Body of pancreas (tissue), 4 donors: ENCODE results near the gene GALT. TPM values are rescaled to one million over a fixed set of nuclear protein-coding genes. Genes with fewer than 3 reads are reported as not detected.

Source experiments
- ATAC-seq: fragments of 150-250 bp; one replicate; pipeline ENCODE4 v1.9.1; 2016
- DNase-seq, 4 donors: peaks; one replicate each; pipeline ENCODE4 v3.0.0-alpha.2; 2019
- H3K27ac ChIP-seq, 4 donors: fragments of 200-600 bp; sonication (generic); 1 replicate in 3 of 4; 2 replicates in 1 of 4; pipeline versions ENCODE4 v1.5.1 to v1.6.1; 2016 to 2019; ENCODE audit warnings: mild to moderate bottlenecking in 1 of 4, mixed read lengths in 1 of 4, moderate library complexity in 1 of 4
- H3K27me3 ChIP-seq, 2 donors: fragments of 200-600 bp; sonication (generic); one replicate each; pipeline ENCODE4 v1.6.0; 2016; ENCODE audit warnings: mild to moderate bottlenecking in 1 of 2
- H3K36me3 ChIP-seq, 2 donors: fragments of 200-600 bp; sonication (generic); replicated peaks in 1 of 2; 2 replicates each; pipeline ENCODE4 v1.5.1; 2016; ENCODE audit warnings: low read depth in 2 of 2; ENCODE audit not compliant: insufficient read depth in 1 of 2
- H3K4me1 ChIP-seq: fragments of 200-600 bp; sonication (generic); one replicate; pipeline ENCODE4 v1.6.0; 2016
- H3K4me3 ChIP-seq, 2 donors: fragments of 200-600 bp; sonication (generic); 1 replicate in 1 of 2; 2 replicates in 1 of 2; pipeline ENCODE4 v1.5.1; 2016 to 2019
- H3K9me3 ChIP-seq, 3 donors: fragments of 200-600 bp; sonication (generic); 1 replicate in 2 of 3; 2 replicates in 1 of 3; pipeline ENCODE4 v1.5.1; 2016
- POLR2A ChIP-seq, 3 donors: fragments of 450-650 bp; IDR thresholded peaks; one replicate each; pipeline ENCODE4 v1.6.1; 2016; ENCODE audit warnings: antibody characterized with exemption in 3 of 3, mild to moderate bottlenecking in 2 of 3
- WGBS, 2 donors: methylation state at CpG; one replicate each; pipeline ENCODE4 v1.1.5; 2017; 5-methylcytosine and 5-hydroxymethylcytosine counted together
- intact Hi-C: fragments of 100-400 bp; cut with DNase I; formaldehyde crosslinking; loops from one replicate; pipeline ENCODE4 v1.15.1; 2023
- small RNA-seq: library from RNA; depleted of rRNA; stranded (forward); fragments of <200 nt; gene quantifications from one replicate; pipeline ENCODE3, GENCODE V24; 2016
- total RNA-seq, 2 donors: library from RNA; depleted of rRNA; stranded (reverse); fragments of >200 nt; gene quantifications; one replicate each; pipeline ENCODE4 v1.1.0, GENCODE V29; 2016
- TF ChIP-seq, protein P1 (sequence below), 7 experiments: fragments of 450-650 bp in 4 of 7; fragments of 200-600 bp in 3 of 7; sonication (generic) in 3 of 7; IDR thresholded peaks; one replicate each; pipeline ENCODE4 v1.5.1; 2016 to 2019; ENCODE audit warnings: antibody characterized with exemption in 7 of 7

Gene GALT
- total RNA-seq, 2 donors from 2014 or later: 31.6 to 33.2 TPM

DNA sequence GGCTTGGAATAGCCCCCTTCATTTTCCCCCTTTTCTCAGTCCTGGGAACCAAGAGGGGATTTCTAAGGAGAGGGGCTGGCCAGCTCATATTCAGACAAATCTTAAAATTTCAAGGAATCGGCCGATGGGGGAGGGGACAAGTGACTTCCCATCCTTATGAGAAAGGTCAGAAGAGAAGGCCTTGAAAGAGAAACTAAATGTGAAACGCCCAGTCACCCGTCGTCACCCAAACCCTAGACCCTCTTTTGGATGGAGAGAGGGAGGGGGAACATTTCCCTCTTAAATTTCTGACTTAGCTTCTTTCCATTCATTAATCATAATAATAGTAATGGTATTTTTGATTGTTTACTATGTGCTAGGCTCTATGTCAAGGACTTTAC lies 45.5 kb downstream of the GALT start:
- H3K9me3 ChIP-seq: no peaks in the 10 kb centered on the region
- ATAC-seq (no peak), DNase-seq (no peak)
- H3K4me1 ChIP-seq: no peaks in the 10 kb centered on the region
- H3K36me3 ChIP-seq: no peaks in the 10 kb centered on the region
- 74 to 78% methylated on average over 5 of the region's 5 CpGs for WGBS, 2 donors
- intact Hi-C loops: no loop called here
- no peaks in the 10 kb centered on the region for H3K27me3 ChIP-seq
- no peak overlapping the region for H3K4me3 ChIP-seq
- no peak overlapping the region for H3K27ac ChIP-seq
- TF ChIP-seq, protein P1, sequence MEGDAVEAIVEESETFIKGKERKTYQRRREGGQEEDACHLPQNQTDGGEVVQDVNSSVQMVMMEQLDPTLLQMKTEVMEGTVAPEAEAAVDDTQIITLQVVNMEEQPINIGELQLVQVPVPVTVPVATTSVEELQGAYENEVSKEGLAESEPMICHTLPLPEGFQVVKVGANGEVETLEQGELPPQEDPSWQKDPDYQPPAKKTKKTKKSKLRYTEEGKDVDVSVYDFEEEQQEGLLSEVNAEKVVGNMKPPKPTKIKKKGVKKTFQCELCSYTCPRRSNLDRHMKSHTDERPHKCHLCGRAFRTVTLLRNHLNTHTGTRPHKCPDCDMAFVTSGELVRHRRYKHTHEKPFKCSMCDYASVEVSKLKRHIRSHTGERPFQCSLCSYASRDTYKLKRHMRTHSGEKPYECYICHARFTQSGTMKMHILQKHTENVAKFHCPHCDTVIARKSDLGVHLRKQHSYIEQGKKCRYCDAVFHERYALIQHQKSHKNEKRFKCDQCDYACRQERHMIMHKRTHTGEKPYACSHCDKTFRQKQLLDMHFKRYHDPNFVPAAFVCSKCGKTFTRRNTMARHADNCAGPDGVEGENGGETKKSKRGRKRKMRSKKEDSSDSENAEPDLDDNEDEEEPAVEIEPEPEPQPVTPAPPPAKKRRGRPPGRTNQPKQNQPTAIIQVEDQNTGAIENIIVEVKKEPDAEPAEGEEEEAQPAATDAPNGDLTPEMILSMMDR (IDR thresholded peaks at IDR 0.05): no peak
- no peak for TF ChIP-seq POLR2A (IDR thresholded peaks at IDR 0.05)

DNA sequence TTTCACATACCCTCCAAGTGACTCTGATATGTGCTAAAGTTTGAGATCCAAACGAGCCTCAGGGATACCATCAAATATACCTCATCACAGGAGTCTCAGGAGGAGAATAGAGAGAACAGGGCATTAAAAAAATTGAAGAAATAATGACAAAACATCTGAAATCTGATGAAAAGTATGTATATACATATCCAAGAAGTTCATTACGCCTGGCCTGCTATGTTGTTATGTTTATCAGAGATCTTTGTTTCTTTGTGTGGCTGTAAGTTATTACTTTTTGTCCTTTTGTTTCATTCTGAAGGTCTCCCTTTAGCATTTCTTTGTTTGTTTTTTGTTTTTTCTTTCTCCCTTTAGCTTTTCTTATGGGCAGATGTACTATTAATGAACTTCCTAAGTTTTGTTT lies 47.1 kb downstream of the GALT start:
- H3K4me3 ChIP-seq: no peak overlapping the region
- ATAC-seq (no peak), DNase-seq (no peak)
- WGBS, 2 donors: 64 to 66% methylated on average over 2 of the region's 2 CpGs
- H3K9me3 ChIP-seq: no peaks in the 10 kb centered on the region
- H3K36me3 ChIP-seq: no peaks in the 10 kb centered on the region
- intact Hi-C loops: no loop called here
- no peak overlapping the region for H3K27ac ChIP-seq
- H3K4me1 ChIP-seq: no peaks in the 10 kb centered on the region
- no peaks in the 10 kb centered on the region for H3K27me3 ChIP-seq
- no peak for TF ChIP-seq POLR2A (IDR thresholded peaks at IDR 0.05)
- TF ChIP-seq, protein P1 (IDR thresholded peaks at IDR 0.05): no peak

DNA sequence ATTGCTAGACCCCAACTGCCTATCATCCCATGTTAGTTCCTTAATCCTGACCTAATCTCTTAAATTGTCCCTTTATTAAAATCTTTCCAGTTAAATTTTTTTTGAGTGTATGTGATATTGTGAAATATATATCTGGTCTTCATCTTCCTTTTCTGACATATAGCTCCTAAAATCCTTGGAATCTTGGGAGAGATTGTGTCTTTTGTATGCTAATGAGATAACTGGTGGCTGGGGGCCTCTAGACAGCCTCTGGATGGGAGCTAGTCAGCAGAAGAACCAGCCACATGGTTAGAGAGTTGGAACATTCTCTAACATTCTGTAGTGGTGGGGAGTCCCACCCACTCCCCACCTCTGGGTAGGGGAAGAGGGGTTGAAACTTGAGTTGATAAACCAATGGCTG lies 48.3 kb downstream of the GALT start:
- no peaks in the 10 kb centered on the region for H3K4me1 ChIP-seq
- no peak overlapping the region for H3K27ac ChIP-seq
- H3K36me3 ChIP-seq: no peaks in the 10 kb centered on the region
- H3K27me3 ChIP-seq: no peaks in the 10 kb centered on the region
- no peak for DNase-seq
- H3K9me3 ChIP-seq: no peaks in the 10 kb centered on the region
- TF ChIP-seq POLR2A (IDR thresholded peaks at IDR 0.05): no peak
- TF ChIP-seq, protein P1 (IDR thresholded peaks at IDR 0.05): no peak
- ATAC-seq: no peak
- no peak overlapping the region for H3K4me3 ChIP-seq
- intact Hi-C loops: no loop called here

Small RNA genes lying within 50 kb of the gene (small RNA-seq; reads per million reads assigned to genes)
- gene CCL27: not detected

Other genes with a start within 250 kb of the GALT start
- 1 to 10 TPM; 6.5 to 6.6 TPM for gene FAM219A, start 188.1 kb upstream of the GALT start, total RNA-seq
- gene DNAI1, start 187.9 kb upstream of the GALT start, total RNA-seq: 1 to 10 TPM in 1 of 2 donors, under 1 TPM in 1; 0.99 to 2.1 TPM
- 1 to 10 TPM in 1 of 2 donors, not detected in 1; 2.9 TPM for gene ENHO, start 123.7 kb upstream of the GALT start, total RNA-seq
- 10 to 100 TPM in 1 of 2 donors, 1 to 10 TPM in 1; 1.6 to 16.8 TPM for gene CNTFR, start 57.0 kb upstream of the GALT start, total RNA-seq
- 10 to 100 TPM in 1 of 2 donors, 1 to 10 TPM in 1; 8.6 to 16.9 TPM for gene RPP25L, start 34.6 kb upstream of the GALT start, total RNA-seq
- 10 to 100 TPM; 36.1 to 39.9 TPM for gene DCTN3, start 26.2 kb upstream of the GALT start, total RNA-seq
- gene ARID3C, start 17.6 kb upstream of the GALT start, total RNA-seq: not detected
- gene SIGMAR1, start 8.9 kb upstream of the GALT start, total RNA-seq: 10 to 100 TPM; 26.7 to 57.1 TPM
- 10 to 100 TPM; 14.5 to 27.4 TPM for gene IL11RA, start 5.5 kb downstream of the GALT start, total RNA-seq
- gene CCL27, start 16.0 kb downstream of the GALT start, total RNA-seq: not detected
- gene CCL19, start 44.6 kb downstream of the GALT start, total RNA-seq: not detected
- gene CCL21, start 63.5 kb downstream of the GALT start, total RNA-seq: 10 to 100 TPM; 32.6 to 40.2 TPM